WTC11 (cell line): ENCODE measurements around the gene RHOU. TPM values are rescaled to one million over a fixed set of nuclear protein-coding genes. Genes with fewer than 3 reads are reported as not detected.

Source experiments
- ATAC-seq: fragments of 200-7000 bp; cut with Tn5 transposase; 2 replicates; pipeline ENCODE4 v1.10.0; 2021; ENCODE audit warnings: mild to moderate bottlenecking, moderate library complexity
- CTCF ChIA-PET: fragments of 300-600 bp; sonication (Branson Sonifier 250); formaldehyde crosslinking; loops from one replicate; lab custom pipeline; 2021; ENCODE audit warnings: antibody characterized with exemption; lab: Charles Lee
- POLR2A ChIA-PET: fragments of 350-600 bp; sonication (Branson Sonifier 250); formaldehyde crosslinking; loops from one replicate; lab custom pipeline; 2021; ENCODE audit warnings: antibody characterized with exemption; lab: Charles Lee
- DNase-seq: peaks from one replicate; pipeline ENCODE4 v3.0.0; 2021; ENCODE audit warnings: low spot score
- H3K27ac Mint-ChIP-seq: 2 replicates; pipeline ENCODE4 v1.8.0; 2021; ENCODE audit warnings: mixed read lengths
- H3K27me3 Mint-ChIP-seq: 2 replicates; pipeline ENCODE4 v1.8.0; 2021; ENCODE audit warnings: low read depth, mild to moderate bottlenecking, moderate library complexity, mixed read lengths
- H3K36me3 Mint-ChIP-seq: 2 replicates; pipeline ENCODE4 v1.8.0; 2021; ENCODE audit warnings: mixed read lengths
- H3K4me1 Mint-ChIP-seq: 2 replicates; pipeline ENCODE4 v1.8.0; 2022; ENCODE audit warnings: mixed read lengths
- H3K4me3 Mint-ChIP-seq: 2 replicates; pipeline ENCODE4 v1.8.0; 2021; ENCODE audit warnings: mild to moderate bottlenecking, moderate library complexity, mixed read lengths
- H3K9me3 Mint-ChIP-seq: 2 replicates; pipeline ENCODE4 v1.8.0; 2021; ENCODE audit warnings: mixed read lengths
- ATF1 ChIP-seq: sonication (generic); formaldehyde crosslinking; IDR thresholded peaks from 2 replicates; pipeline ENCODE4 v1.8.1; 2023; ENCODE audit warnings: mild to moderate bottlenecking, moderate library complexity, missing genetic modification reagents
- CDX4 ChIP-seq: fragments of 250-450 bp; sonication (Bioruptor Pico); IDR thresholded peaks from 2 replicates; pipeline ENCODE4 v1.9.0; 2021; ENCODE audit warnings: moderate library complexity, mild to moderate bottlenecking, inconsistent platforms, borderline replicate concordance
- GTF2I ChIP-seq: fragments of 250-450 bp; sonication (Bioruptor Pico); conservative IDR thresholded peaks from 2 replicates; pipeline ENCODE4 v1.4.0; 2021; ENCODE audit warnings: mild to moderate bottlenecking
- IRF2 ChIP-seq: sonication (generic); formaldehyde crosslinking; IDR thresholded peaks from 2 replicates; pipeline ENCODE4 v1.8.0; 2022; ENCODE audit warnings: low read depth, missing genetic modification reagents, borderline replicate concordance
- KAT7 ChIP-seq: sonication (generic); formaldehyde crosslinking; IDR thresholded peaks from 2 replicates; pipeline ENCODE4 v1.8.1; 2023; ENCODE audit warnings: missing genetic modification reagents, mild to moderate bottlenecking, borderline replicate concordance
- MAX ChIP-seq: sonication (generic); formaldehyde crosslinking; IDR thresholded peaks from 2 replicates; pipeline ENCODE4 v1.8.0; 2022; ENCODE audit warnings: mild to moderate bottlenecking, missing genetic modification reagents
- MLX ChIP-seq: sonication (generic); formaldehyde crosslinking; IDR thresholded peaks from 2 replicates; pipeline ENCODE4 v1.8.1; 2023; ENCODE audit warnings: mild to moderate bottlenecking, missing genetic modification reagents, moderate library complexity
- NFYB ChIP-seq: sonication (generic); formaldehyde crosslinking; conservative IDR thresholded peaks from 2 replicates; pipeline ENCODE4 v1.8.0; 2022; ENCODE audit warnings: low read depth, missing genetic modification reagents
- PRDM15 ChIP-seq: sonication (generic); formaldehyde crosslinking; IDR thresholded peaks from 2 replicates; pipeline ENCODE4 v1.8.0; 2022; ENCODE audit warnings: missing genetic modification reagents
- PRRX2 ChIP-seq: fragments of 250-450 bp; sonication (Bioruptor Pico); IDR thresholded peaks from 2 replicates; pipeline ENCODE4 v1.8.0; 2021; ENCODE audit warnings: mild to moderate bottlenecking
- ZBTB43 ChIP-seq: sonication (generic); formaldehyde crosslinking; IDR thresholded peaks from 2 replicates; pipeline ENCODE4 v1.8.1; 2023; ENCODE audit warnings: mild to moderate bottlenecking, missing genetic modification reagents
- ZMAT4 ChIP-seq: fragments of 250-450 bp; sonication (Bioruptor Pico); IDR thresholded peaks from 2 replicates; pipeline ENCODE4 v1.9.0; 2021; ENCODE audit warnings: mild to moderate bottlenecking
- ZNF121 ChIP-seq: sonication (generic); formaldehyde crosslinking; IDR thresholded peaks from 2 replicates; pipeline ENCODE4 v1.8.0; 2023; ENCODE audit warnings: missing genetic modification reagents
- ZNF138 ChIP-seq: sonication (generic); formaldehyde crosslinking; conservative IDR thresholded peaks from 2 replicates; pipeline ENCODE4 v1.8.1; 2022; ENCODE audit warnings: mild to moderate bottlenecking, moderate library complexity, missing genetic modification reagents
- ZNF396 ChIP-seq: fragments of 250-450 bp; sonication (Bioruptor Pico); IDR thresholded peaks from 2 replicates; pipeline ENCODE4 v1.8.0; 2021; ENCODE audit warnings: mild to moderate bottlenecking, moderate library complexity, borderline replicate concordance
- ZNF416 ChIP-seq: fragments of 250-450 bp; sonication (Bioruptor Pico); IDR thresholded peaks from 2 replicates; pipeline ENCODE4 v1.9.0; 2021; ENCODE audit warnings: mild to moderate bottlenecking, inconsistent platforms
- ZNF423 ChIP-seq: fragments of 250-450 bp; sonication (Bioruptor Pico); IDR thresholded peaks from 2 replicates; pipeline ENCODE4 v2.1.2; 2022; ENCODE audit warnings: mild to moderate bottlenecking, moderate library complexity
- total RNA-seq: library from RNA; stranded (reverse); gene quantifications from 3 replicates; pipeline ENCODE4 v1.2.3, GENCODE V29; 2021

Gene RHOU
- total RNA-seq, 1 experiment from 2014 or later = 6.0 TPM

GRCh38 chr1:228744918-228745317 is 9.6 kb downstream of the RHOU start:
- no peak for ATAC-seq

GRCh38 chr1:228745497-228745896 is 10.2 kb downstream of the RHOU start:
- Mint-ChIP-seq H3K4me1 (peaks cover 6% of the 10 kb centered on the region; the same call in 1 of the 2 replicates), H3K9me3 (no peaks in the 10 kb centered on the region), H3K27ac (no peak overlapping the region), H3K4me3 (no peak overlapping the region), H3K36me3 (peaks cover 17% of the 10 kb centered on the region), H3K27me3 (no peaks in the 10 kb centered on the region)
- no peak for TF ChIP-seq IRF2 (CRISPR knock-in tag)
- TF ChIP-seq KAT7 (CRISPR knock-in tag) = no peak
- no peak for TF ChIP-seq ATF1 (CRISPR knock-in tag)
- TF ChIP-seq MLX = no peak
- TF ChIP-seq PRDM15 (CRISPR knock-in tag) = no peak
- TF ChIP-seq ZNF396 = no peak
- TF ChIP-seq NFYB (CRISPR knock-in tag) = no peak
- no peak for TF ChIP-seq ZNF423 (CRISPR knock-in tag)
- ChIA-PET POLR2A (no interaction called here), CTCF (no interaction called here)
- ATAC-seq (no peak), DNase-seq (no peak)

More at GRCh38 chr1:228744918-228745317, 9.6 kb downstream of the RHOU start:
- Mint-ChIP-seq H3K27me3 (no peaks in the 10 kb centered on the region), H3K9me3 (no peaks in the 10 kb centered on the region), H3K36me3 (peaks cover 19% of the 10 kb centered on the region)
- no peak for DNase-seq
- no peak for TF ChIP-seq ZBTB43 (CRISPR knock-in tag)
- TF ChIP-seq ZNF121 = no peak
- no peak for TF ChIP-seq MLX
- TF ChIP-seq ZNF416 (CRISPR knock-in tag) = no peak
- no peak for TF ChIP-seq ZNF138 (CRISPR knock-in tag)
- TF ChIP-seq ZMAT4 = no peak
- TF ChIP-seq PRRX2 (CRISPR knock-in tag) = no peak
- TF ChIP-seq MAX (CRISPR knock-in tag) = no peak
- TF ChIP-seq CDX4 (CRISPR knock-in tag) = no peak
- TF ChIP-seq GTF2I (CRISPR knock-in tag) = no peak
- no peak for TF ChIP-seq IRF2 (CRISPR knock-in tag)
- TF ChIP-seq, all 79 proteins: peak for 0
- Mint-ChIP-seq H3K4me3 (no peak overlapping the region), H3K27ac (no peak overlapping the region), H3K4me1 (peaks cover 6% of the 10 kb centered on the region)
- ChIA-PET CTCF (no interaction called here), POLR2A (no interaction called here)
